ENCODE data around the gene LATS2.

LATS2 gene

GRCh38 chr13:21061029-21061763, at the start of gene LATS2:
LATS2 (minus strand) TSS chr13:21061586; CDS start chr13:21046026, 15,560 bp downstream.
- peak; percentile 90 for DNase-seq (ENCODE audit: low read depth)

- no peak for DNase-seq (ENCODE audit: low read depth)
These were observed 47.8 kb upstream of the LATS2 start for GRCh38 chr13:21109168-21109567.

- peak; percentile 39 for DNase-seq (ENCODE audit: low read depth)
These were observed 44.7 kb upstream of the LATS2 start for GRCh38 chr13:21106089-21106488.

- no peak for DNase-seq (ENCODE audit: low read depth)
These were observed 43.0 kb upstream of the LATS2 start for GRCh38 chr13:21104199-21105019.

- DNase-seq (ENCODE audit: low read depth) = no peak
These were observed 40.6 kb upstream of the LATS2 start for GRCh38 chr13:21101865-21102576.

GRCh38 chr13:21100994-21101757, 39.8 kb upstream of the LATS2 start:
- no peak for DNase-seq (ENCODE audit: low read depth)

- DNase-seq (ENCODE audit: low read depth) = no peak
These were observed 38.8 kb upstream of the LATS2 start for GRCh38 chr13:21100211-21100610.

- no peak for DNase-seq (ENCODE audit: low read depth)
These were observed 33.9 kb upstream of the LATS2 start for GRCh38 chr13:21095311-21095710.

GRCh38 chr13:21089830-21090229, 28.4 kb upstream of the LATS2 start:
- DNase-seq (ENCODE audit: low read depth) = no peak

GRCh38 chr13:21088534-21088933, 27.1 kb upstream of the LATS2 start:
- no peak for DNase-seq (ENCODE audit: low read depth)

GRCh38 chr13:21086929-21087328, 25.5 kb upstream of the LATS2 start:
- no peak for DNase-seq (ENCODE audit: low read depth)

- DNase-seq (ENCODE audit: low read depth) = no peak
These were observed 20.5 kb upstream of the LATS2 start for GRCh38 chr13:21081926-21082325.

- DNase-seq (ENCODE audit: low read depth) = no peak
These were observed 19.2 kb upstream of the LATS2 start for GRCh38 chr13:21080593-21080891.

- peak; percentile 84 for DNase-seq (ENCODE audit: low read depth)
These were observed 18.6 kb upstream of the LATS2 start for GRCh38 chr13:21079761-21080592.

- DNase-seq (ENCODE audit: low read depth) = no peak
These were observed 17.8 kb upstream of the LATS2 start for GRCh38 chr13:21079221-21079620.

GRCh38 chr13:21078501-21078900, 17.1 kb upstream of the LATS2 start:
- DNase-seq (ENCODE audit: low read depth) = no peak

GRCh38 chr13:21077788-21078353, 16.5 kb upstream of the LATS2 start:
- DNase-seq (ENCODE audit: low read depth) = no peak

- DNase-seq (ENCODE audit: low read depth) = no peak
These were observed 15.8 kb upstream of the LATS2 start for GRCh38 chr13:21077076-21077787.

- no peak for DNase-seq (ENCODE audit: low read depth)
These were observed 14.9 kb upstream of the LATS2 start for GRCh38 chr13:21076253-21076652.
